Activated CD8-positive, alpha-beta T cell treated with anti-CD3 and anti-CD28 coated beads for 36 hours (primary cell): ENCODE results near the gene TCF7L2. TPM values are rescaled to one million over a fixed set of nuclear protein-coding genes. Genes with fewer than 3 reads are reported as not detected.

Experiments
- ATAC-seq: fragments of 200-7000 bp; cut with Tn5 transposase; one replicate; pipeline ENCODE4 v1.10.0; 2021; ENCODE audit warnings: mild to moderate bottlenecking, moderate library complexity
- CTCF ChIA-PET: fragments of 350-600 bp; sonication (Branson Sonifier 250); formaldehyde crosslinking; loops from one replicate; lab custom pipeline; 2021; ENCODE audit warnings: antibody characterized with exemption; lab: Charles Lee
- POLR2A ChIA-PET: fragments of 350-600 bp; sonication (Branson Sonifier 250); formaldehyde crosslinking; loops from one replicate; lab custom pipeline; 2021; ENCODE audit warnings: antibody characterized with exemption; lab: Charles Lee
- DNase-seq: peaks from one replicate; pipeline ENCODE4 v3.0.0-alpha.2; 2020
- H3K27ac Mint-ChIP-seq: one replicate; pipeline ENCODE4 v1.8.0; 2021; ENCODE audit warnings: mild to moderate bottlenecking, mixed read lengths
- H3K27me3 Mint-ChIP-seq: one replicate; pipeline ENCODE4 v1.8.0; 2021; ENCODE audit warnings: mixed read lengths
- H3K36me3 Mint-ChIP-seq: one replicate; pipeline ENCODE4 v1.8.0; 2021; ENCODE audit warnings: low read depth, mixed read lengths
- H3K4me1 Mint-ChIP-seq: one replicate; pipeline ENCODE4 v1.8.0; 2021; ENCODE audit warnings: low read depth, mixed read lengths
- H3K4me3 Mint-ChIP-seq: one replicate; pipeline ENCODE4 v1.8.0; 2021; ENCODE audit warnings: mild to moderate bottlenecking, moderate library complexity, mixed read lengths
- H3K9me3 Mint-ChIP-seq: one replicate; pipeline ENCODE4 v1.8.0; 2021; ENCODE audit warnings: mixed read lengths
- intact Hi-C: fragments of 100-400 bp; cut with micrococcal nuclease; formaldehyde crosslinking; loops from one replicate; pipeline ENCODE4 v1.10.0; 2022
- total RNA-seq, 2 experiments: library from RNA; stranded (reverse); gene quantifications; one replicate each; pipeline ENCODE4 v1.2.3, GENCODE V29; 2021
- TF ChIP-seq, protein P1 (sequence below): fragments of 200-600 bp; IDR thresholded peaks from one replicate; pipeline ENCODE4 v1.8.0; 2022; ENCODE audit warnings: antibody characterized with exemption, mild to moderate bottlenecking

The TCF7L2 gene
- total RNA-seq, 2 experiments from 2014 or later = 1.5 to 1.6 TPM

DNA sequence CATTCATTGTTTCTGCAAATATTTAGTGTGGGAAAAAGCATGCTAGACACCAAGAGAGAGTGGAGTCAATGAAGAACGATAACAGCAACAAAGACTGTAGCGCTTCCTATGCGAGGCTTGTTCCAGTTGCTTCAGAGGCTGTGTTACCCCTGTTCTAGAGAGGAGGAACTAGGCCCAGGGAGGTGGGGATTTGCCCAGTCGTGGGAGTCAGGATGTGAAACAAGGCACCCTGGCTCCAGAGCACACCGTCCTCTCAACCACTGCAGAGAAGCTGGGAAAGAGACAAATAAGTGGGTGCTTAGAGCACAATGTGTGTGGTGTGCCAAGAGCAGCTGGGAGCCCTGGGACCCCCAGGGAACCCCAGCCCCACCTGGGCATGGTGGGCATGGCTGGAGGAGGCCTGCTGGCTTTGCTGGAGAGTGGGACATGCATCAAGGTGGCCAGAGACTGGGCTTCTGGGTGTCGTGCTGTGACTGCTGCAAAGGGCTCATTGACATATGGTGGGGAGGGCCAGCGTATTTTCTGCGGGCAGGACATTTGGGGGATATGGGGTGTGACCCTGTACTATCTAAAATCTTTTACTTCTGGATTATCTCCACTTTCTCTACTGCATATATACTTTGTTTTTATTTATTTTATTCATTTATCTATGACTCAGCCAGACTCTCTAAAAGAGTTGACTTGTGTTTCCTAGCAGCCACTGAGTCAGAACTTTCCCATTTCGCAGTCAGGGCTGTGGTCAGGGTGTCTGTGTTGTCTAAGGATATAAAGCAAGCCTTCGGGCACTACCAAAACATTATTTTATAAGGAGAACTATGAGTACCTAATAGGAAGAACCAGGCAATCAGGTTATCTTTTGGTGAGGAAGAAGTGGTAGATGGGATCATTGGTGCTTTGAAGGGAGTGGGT is 95.4 kb downstream of the TCF7L2 start:
- peaks cover 7% of the 10 kb centered on the region for H3K4me1 Mint-ChIP-seq
- H3K36me3 Mint-ChIP-seq = peaks cover 2% of the 10 kb centered on the region
- intact Hi-C loops = no loop called here
- POLR2A ChIA-PET = no interaction called here
- H3K4me3 Mint-ChIP-seq = no peak overlapping the region
- no peak for ATAC-seq
- no peaks in the 10 kb centered on the region for H3K9me3 Mint-ChIP-seq
- CTCF ChIA-PET = no interaction called here
- H3K27me3 Mint-ChIP-seq = no peaks in the 10 kb centered on the region
- DNase-seq = no peak
- H3K27ac Mint-ChIP-seq = no peak overlapping the region
- TF ChIP-seq, protein P1, sequence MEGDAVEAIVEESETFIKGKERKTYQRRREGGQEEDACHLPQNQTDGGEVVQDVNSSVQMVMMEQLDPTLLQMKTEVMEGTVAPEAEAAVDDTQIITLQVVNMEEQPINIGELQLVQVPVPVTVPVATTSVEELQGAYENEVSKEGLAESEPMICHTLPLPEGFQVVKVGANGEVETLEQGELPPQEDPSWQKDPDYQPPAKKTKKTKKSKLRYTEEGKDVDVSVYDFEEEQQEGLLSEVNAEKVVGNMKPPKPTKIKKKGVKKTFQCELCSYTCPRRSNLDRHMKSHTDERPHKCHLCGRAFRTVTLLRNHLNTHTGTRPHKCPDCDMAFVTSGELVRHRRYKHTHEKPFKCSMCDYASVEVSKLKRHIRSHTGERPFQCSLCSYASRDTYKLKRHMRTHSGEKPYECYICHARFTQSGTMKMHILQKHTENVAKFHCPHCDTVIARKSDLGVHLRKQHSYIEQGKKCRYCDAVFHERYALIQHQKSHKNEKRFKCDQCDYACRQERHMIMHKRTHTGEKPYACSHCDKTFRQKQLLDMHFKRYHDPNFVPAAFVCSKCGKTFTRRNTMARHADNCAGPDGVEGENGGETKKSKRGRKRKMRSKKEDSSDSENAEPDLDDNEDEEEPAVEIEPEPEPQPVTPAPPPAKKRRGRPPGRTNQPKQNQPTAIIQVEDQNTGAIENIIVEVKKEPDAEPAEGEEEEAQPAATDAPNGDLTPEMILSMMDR = no peak

DNA sequence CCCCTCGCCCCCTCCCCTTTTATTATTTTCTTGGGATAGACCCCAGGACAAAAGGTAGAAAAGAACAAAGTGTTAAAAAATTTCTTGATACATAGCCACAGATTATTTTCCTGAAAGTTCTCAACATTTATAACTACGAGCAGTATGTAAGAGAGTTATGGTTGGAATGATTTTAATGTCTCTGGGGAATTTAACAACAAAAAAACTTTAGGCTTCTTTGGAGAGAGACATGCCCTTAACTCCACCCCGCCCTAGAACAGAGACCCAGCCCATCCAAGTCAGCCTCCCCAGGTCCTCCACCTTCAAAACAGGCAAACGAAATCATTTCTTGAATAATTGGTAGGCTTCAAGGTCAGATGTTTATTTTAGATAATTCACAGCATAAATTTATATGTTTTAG is 97.1 kb downstream of the TCF7L2 start:
- peaks cover 2% of the 10 kb centered on the region for H3K36me3 Mint-ChIP-seq
- TF ChIP-seq, protein P1 = no peak
- POLR2A ChIA-PET = no interaction called here
- ATAC-seq = no peak
- H3K4me3 Mint-ChIP-seq = no peak overlapping the region
- H3K27me3 Mint-ChIP-seq = no peaks in the 10 kb centered on the region
- peaks cover 21% of the 10 kb centered on the region for H3K4me1 Mint-ChIP-seq
- intact Hi-C loops = no loop called here
- CTCF ChIA-PET = no interaction called here
- H3K27ac Mint-ChIP-seq = no peak overlapping the region
- no peaks in the 10 kb centered on the region for H3K9me3 Mint-ChIP-seq
- no peak for DNase-seq

DNA sequence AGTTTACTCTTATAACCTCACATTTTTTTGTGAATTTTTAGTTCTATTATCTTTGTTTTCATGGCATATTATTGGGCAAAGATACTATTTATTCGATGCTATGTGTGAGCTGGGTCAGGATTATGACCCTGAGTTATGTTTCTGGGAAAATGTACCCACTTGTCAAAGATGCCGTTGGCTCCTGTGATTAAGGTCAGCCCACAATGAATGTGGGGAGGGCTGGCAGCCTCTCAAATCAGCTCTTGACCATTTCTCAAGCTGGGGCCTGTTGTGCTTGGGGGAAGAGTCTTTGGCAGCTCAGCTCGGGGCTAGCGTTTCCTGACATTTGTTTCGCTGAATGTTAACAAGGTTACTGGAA is 97.5 kb downstream of the TCF7L2 start:
- no peaks in the 10 kb centered on the region for H3K27me3 Mint-ChIP-seq
- no peak overlapping the region for H3K27ac Mint-ChIP-seq
- ChIA-PET CTCF (no interaction called here), POLR2A (no interaction called here)
- intact Hi-C loops = no loop called here
- peaks cover 21% of the 10 kb centered on the region for H3K4me1 Mint-ChIP-seq
- H3K36me3 Mint-ChIP-seq = peaks cover 2% of the 10 kb centered on the region
- DNase-seq (no peak), ATAC-seq (no peak)
- TF ChIP-seq, protein P1 = no peak
- no peak overlapping the region for H3K4me3 Mint-ChIP-seq
- H3K9me3 Mint-ChIP-seq = no peaks in the 10 kb centered on the region

DNA sequence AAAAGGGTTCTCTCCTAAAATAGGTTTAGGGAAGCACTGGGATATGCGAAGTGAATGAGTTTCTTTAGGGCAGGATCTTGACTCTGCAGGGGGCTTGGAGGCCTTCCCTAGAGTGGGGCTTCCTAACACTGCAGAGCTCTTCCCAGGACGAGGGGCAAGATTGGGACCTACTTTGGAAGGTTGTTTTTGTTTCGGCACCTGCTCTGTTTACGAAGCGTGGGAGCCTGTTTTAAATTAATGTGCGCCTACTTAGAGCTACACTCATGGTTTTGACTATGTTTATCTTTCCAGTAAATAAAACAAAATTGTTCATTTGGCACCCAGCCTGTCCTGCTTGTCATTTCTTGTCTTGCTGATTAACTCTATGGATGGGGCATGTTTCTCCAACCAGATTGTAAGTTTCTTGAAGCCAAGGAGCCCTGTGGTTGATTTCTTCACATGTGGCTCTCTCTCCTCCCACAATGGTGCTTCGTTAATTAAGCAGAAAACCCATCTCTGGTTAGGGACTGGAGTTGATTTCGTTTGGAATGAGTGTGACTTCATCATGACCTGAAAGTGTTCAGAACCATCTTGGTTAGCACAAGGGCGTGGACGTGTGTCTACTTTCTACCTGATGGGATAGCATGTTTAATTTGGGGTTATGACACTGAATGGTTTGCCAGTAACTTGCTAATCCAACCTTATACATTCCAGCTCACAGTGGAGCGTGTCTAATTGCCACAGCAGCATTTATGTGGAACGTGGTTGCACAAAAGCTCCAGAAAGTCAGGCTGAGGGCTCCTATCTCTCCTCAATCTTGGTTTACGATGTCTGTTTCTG is 98.1 kb downstream of the TCF7L2 start:
- DNase-seq = no peak
- TF ChIP-seq, protein P1 = no peak
- peaks cover 2% of the 10 kb centered on the region for H3K36me3 Mint-ChIP-seq
- ChIA-PET CTCF (no interaction called here), POLR2A (interaction anchor here (0.7 kb wide), 1 partner anchor 61 kb away, joined by 3 read pairs; no protein-coding TSS in a partner anchor)
- no peak overlapping the region for H3K4me3 Mint-ChIP-seq
- no peak overlapping the region for H3K27ac Mint-ChIP-seq
- H3K27me3 Mint-ChIP-seq = peaks cover 4% of the 10 kb centered on the region
- intact Hi-C loops = no loop called here
- no peak for ATAC-seq
- H3K4me1 Mint-ChIP-seq = peaks cover 21% of the 10 kb centered on the region
- H3K9me3 Mint-ChIP-seq = no peaks in the 10 kb centered on the region

DNA sequence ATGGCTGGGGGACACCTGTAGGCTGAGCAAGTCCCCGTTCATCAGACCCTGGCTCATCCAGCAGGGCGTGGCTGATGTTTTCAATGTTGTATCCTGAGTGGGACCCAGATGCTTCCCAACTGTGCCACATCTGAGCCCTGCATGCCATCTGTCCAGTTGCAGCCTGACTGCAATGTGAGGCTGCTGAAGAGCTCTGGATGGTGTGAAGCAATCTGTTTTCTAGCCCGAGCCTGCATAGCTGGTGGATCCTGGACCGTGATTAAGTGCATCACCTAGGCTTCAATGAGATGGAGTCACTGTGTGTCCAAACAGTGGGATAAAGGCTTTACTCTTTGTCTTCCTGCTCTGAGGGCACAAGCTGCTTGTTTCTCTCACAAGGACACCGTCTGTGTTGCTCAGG is 99.8 kb downstream of the TCF7L2 start:
- DNase-seq = no peak
- ChIA-PET CTCF (no interaction called here), POLR2A (no interaction called here)
- H3K27ac Mint-ChIP-seq = no peak overlapping the region
- H3K9me3 Mint-ChIP-seq = no peaks in the 10 kb centered on the region
- intact Hi-C loops = no loop called here
- no peak for ATAC-seq
- TF ChIP-seq, protein P1 = no peak
- H3K36me3 Mint-ChIP-seq = peaks cover 2% of the 10 kb centered on the region
- H3K4me3 Mint-ChIP-seq = no peak overlapping the region
- H3K27me3 Mint-ChIP-seq = peaks cover 5% of the 10 kb centered on the region
- peaks cover 21% of the 10 kb centered on the region for H3K4me1 Mint-ChIP-seq
